ENCODE results near the gene IL17A. TPM values are rescaled to one million over a fixed set of nuclear protein-coding genes. Genes with fewer than 3 reads are reported as not detected.

IL17A gene
- total RNA-seq, 4 donors from 2014 or later: not detected

- DNase-seq (ENCODE audit: extremely low spot score): peak; percentile 66
- intact Hi-C loops (cut with DNase I): no loop called here
- no peak overlapping the region for H3K27ac ChIP-seq (replicated peaks in 1 of 4)
- H3K36me3 ChIP-seq: no peaks in the 10 kb centered on the region
- no peaks in the 10 kb centered on the region for H3K27me3 ChIP-seq
- no peaks in the 10 kb centered on the region for H3K9me3 ChIP-seq
- TF ChIP-seq CTCF (IDR thresholded peaks at IDR 0.05): no peak
- no peak for TF ChIP-seq POLR2AphosphoS5 (IDR thresholded peaks at IDR 0.05)
- no peak for TF ChIP-seq EP300 (IDR thresholded peaks at IDR 0.05)
- TF ChIP-seq POLR2A (IDR thresholded peaks at IDR 0.05; ENCODE audit: low read depth): no peak
- no peak overlapping the region for H3K4me3 ChIP-seq
- H3K4me1 ChIP-seq: no peaks in the 10 kb centered on the region
Measured at GRCh38 chr6:52149076-52149475, 37.1 kb upstream of the IL17A start.

GRCh38 chr6:52149949-52150348 lies 36.2 kb upstream of the IL17A start:
- Histone ChIP-seq H3K27me3 (no peaks in the 10 kb centered on the region), H3K4me1 (no peaks in the 10 kb centered on the region), H3K36me3 (no peaks in the 10 kb centered on the region), H3K9me3 (no peaks in the 10 kb centered on the region), H3K27ac (replicated peaks in 1 of 4) (no peak overlapping the region), H3K4me3 (no peak overlapping the region)
- peak; percentile 19 for DNase-seq (ENCODE audit: extremely low spot score)
- TF ChIP-seq CTCF (IDR thresholded peaks at IDR 0.05) (no peak), POLR2AphosphoS5 (IDR thresholded peaks at IDR 0.05) (no peak), EP300 (IDR thresholded peaks at IDR 0.05) (no peak)
- intact Hi-C loops (cut with DNase I): no loop called here
- WGBS: 84% methylated on average over 2 of the region's 2 CpGs

GRCh38 chr6:52152070-52152423 lies 34.1 kb upstream of the IL17A start:
- TF ChIP-seq CTCF (IDR thresholded peaks at IDR 0.05) (no peak), POLR2AphosphoS5 (IDR thresholded peaks at IDR 0.05) (no peak), EP300 (IDR thresholded peaks at IDR 0.05) (no peak), POLR2A (IDR thresholded peaks at IDR 0.05; ENCODE audit: low read depth) (no peak)
- Histone ChIP-seq H3K4me1 (no peaks in the 10 kb centered on the region), H3K27me3 (no peaks in the 10 kb centered on the region), H3K36me3 (no peaks in the 10 kb centered on the region), H3K27ac (replicated peaks in 1 of 4) (no peak overlapping the region), H3K4me3 (no peak overlapping the region), H3K9me3 (no peaks in the 10 kb centered on the region)
- intact Hi-C loops (cut with DNase I): no loop called here
- peak; percentile 29 for DNase-seq (ENCODE audit: extremely low spot score)

GRCh38 chr6:52152711-52153160 lies 33.4 kb upstream of the IL17A start:
- TF ChIP-seq POLR2A (IDR thresholded peaks at IDR 0.05; ENCODE audit: low read depth) (no peak), CTCF (IDR thresholded peaks at IDR 0.05) (no peak), EP300 (IDR thresholded peaks at IDR 0.05) (no peak), POLR2AphosphoS5 (IDR thresholded peaks at IDR 0.05) (no peak)
- H3K27me3 ChIP-seq: no peaks in the 10 kb centered on the region
- no peak overlapping the region for H3K27ac ChIP-seq (replicated peaks in 1 of 4)
- no peaks in the 10 kb centered on the region for H3K36me3 ChIP-seq
- WGBS: 67% methylated on average over 5 of the region's 7 CpGs
- H3K4me1 ChIP-seq: no peaks in the 10 kb centered on the region
- peak; percentile 87 for DNase-seq (ENCODE audit: extremely low spot score)
- H3K4me3 ChIP-seq: no peak overlapping the region
- H3K9me3 ChIP-seq: no peaks in the 10 kb centered on the region
- intact Hi-C loops (cut with DNase I): no loop called here

- WGBS: 65% methylated on average over 3 of the region's 3 CpGs
- Histone ChIP-seq H3K4me1 (no peaks in the 10 kb centered on the region), H3K9me3 (no peaks in the 10 kb centered on the region), H3K27me3 (no peaks in the 10 kb centered on the region), H3K4me3 (no peak overlapping the region), H3K36me3 (no peaks in the 10 kb centered on the region), H3K27ac (replicated peaks in 1 of 4) (no peak overlapping the region)
- TF ChIP-seq EP300 (IDR thresholded peaks at IDR 0.05) (no peak), POLR2A (IDR thresholded peaks at IDR 0.05; ENCODE audit: low read depth) (no peak), CTCF (IDR thresholded peaks at IDR 0.05) (no peak), POLR2AphosphoS5 (IDR thresholded peaks at IDR 0.05) (no peak)
- peak; percentile 53 for DNase-seq (ENCODE audit: extremely low spot score)
- intact Hi-C loops (cut with DNase I): no loop called here
Measured at GRCh38 chr6:52154381-52154780, 31.8 kb upstream of the IL17A start.

Data from esophagus muscularis mucosa (tissue), 4 donors.